Fibroblast of mammary gland (primary cell): ENCODE data around the gene TMEM168.
"Not testable (repeated sequence)": the region's sequence is repeated elsewhere in the genome, so short reads cannot be mapped to it uniquely, and the experiment has no call there.

Experiments used
- DNase-seq: peaks from one replicate; pipeline ENCODE4 v3.0.0-alpha.2; 2010; ENCODE audit warnings: low read depth
- H3K4me3 ChIP-seq: 2 replicates; pipeline ENCODE4 v1.5.1; 2011; ENCODE audit warnings: low read depth, mild to moderate bottlenecking, low read length, moderate library complexity; ENCODE audit not compliant: control insufficient read depth
- CTCF ChIP-seq: conservative IDR thresholded peaks from 2 replicates; pipeline ENCODE4 v1.5.1; 2011; ENCODE audit warnings: low read depth, low read length, inconsistent platforms; ENCODE audit not compliant: control insufficient read depth, insufficient read depth

Gene TMEM168

DNA sequence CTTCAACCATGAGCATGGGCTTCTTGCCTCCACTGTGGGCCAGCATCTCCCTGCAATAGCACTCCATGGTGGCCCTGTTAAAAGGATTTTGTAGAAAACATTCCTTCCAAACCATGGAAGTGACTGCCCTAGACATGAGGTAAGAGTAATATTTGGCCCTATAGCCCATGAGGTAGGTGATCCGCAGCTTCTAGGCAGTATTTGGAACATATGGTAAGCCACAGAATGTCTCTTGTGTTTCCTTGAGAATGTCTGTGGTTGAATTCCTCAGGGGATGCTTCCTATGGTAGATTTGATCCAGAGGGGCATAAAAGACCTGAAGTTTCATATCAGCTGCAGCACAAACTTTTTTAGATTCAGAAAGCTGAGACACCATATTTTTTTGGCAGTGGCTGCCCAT is 54.9 kb downstream of the TMEM168 start:
- no peak overlapping the region for H3K4me3 ChIP-seq
- no peak for TF ChIP-seq CTCF
- DNase-seq = no peak

DNA sequence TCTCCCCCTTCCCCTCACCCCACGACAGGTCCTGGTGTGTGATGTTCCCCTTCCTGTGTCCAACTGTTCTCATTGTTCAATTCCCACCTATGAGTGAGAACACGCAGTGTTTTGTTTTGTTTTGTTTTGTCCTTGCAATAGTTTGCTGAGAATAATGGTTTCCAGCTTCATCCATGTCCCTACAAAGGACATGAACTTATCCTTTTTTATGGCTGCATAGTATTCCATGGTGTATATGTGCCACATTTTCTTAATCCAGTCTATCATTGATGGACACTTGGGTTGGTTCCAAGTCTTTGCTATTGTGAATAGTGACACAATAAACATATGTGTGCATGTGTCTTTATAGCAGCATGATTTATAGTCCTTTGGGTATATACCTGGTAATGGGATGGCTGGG is 58.9 kb downstream of the TMEM168 start:
- not testable (repeated sequence) for DNase-seq, H3K4me3 ChIP-seq

- no peak overlapping the region for H3K4me3 ChIP-seq
- no peak for DNase-seq
- TF ChIP-seq CTCF = no peak
Observed at GRCh38 chr7:112726076-112726475, 64.1 kb downstream of the TMEM168 start.

- TF ChIP-seq CTCF = no peak
- peak; percentile 53 for DNase-seq
- H3K4me3 ChIP-seq = no peak overlapping the region
Observed at GRCh38 chr7:112723416-112723815, 66.8 kb downstream of the TMEM168 start.

GRCh38 chr7:112721366-112721765 is 68.8 kb downstream of the TMEM168 start:
- DNase-seq = no peak
- H3K4me3 ChIP-seq = no peak overlapping the region
- TF ChIP-seq CTCF = no peak

GRCh38 chr7:112715525-112715924 is 74.7 kb downstream of the TMEM168 start:
- H3K4me3 ChIP-seq = no peak overlapping the region
- DNase-seq = no peak
- TF ChIP-seq CTCF = no peak

DNA sequence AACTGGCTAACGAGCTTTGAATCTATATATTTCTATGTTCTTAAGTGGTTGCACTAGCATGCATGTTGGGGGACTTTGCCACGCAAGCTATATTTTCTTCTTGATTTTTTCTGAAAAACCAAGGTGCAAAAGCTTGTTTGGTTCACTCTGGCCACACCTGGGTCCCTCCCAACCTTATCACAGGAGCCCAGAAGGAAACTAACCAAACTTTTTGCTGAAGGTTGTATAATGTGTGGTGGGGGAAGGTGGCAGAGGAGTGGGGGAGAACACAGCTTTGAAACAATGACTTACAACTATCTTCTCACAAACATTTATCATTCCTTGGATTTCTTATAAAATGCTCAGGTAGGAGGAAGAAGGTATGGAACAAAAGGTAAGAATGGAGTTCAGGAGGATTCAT is 75.3 kb downstream of the TMEM168 start:
- TF ChIP-seq CTCF = no peak
- no peak overlapping the region for H3K4me3 ChIP-seq
- no peak for DNase-seq
